Activated CD4-positive, CD25-positive, alpha-beta regulatory T cell treated with anti-CD3 and anti-CD28 coated beads, Interleukin-2, amount 50 U/mL, for 72 hours (primary cell): ENCODE data around the gene JAZF1.

ENCODE experiments used
- DNase-seq: peaks from one replicate; pipeline ENCODE4 v3.0.0; 2021

Gene JAZF1

DNA sequence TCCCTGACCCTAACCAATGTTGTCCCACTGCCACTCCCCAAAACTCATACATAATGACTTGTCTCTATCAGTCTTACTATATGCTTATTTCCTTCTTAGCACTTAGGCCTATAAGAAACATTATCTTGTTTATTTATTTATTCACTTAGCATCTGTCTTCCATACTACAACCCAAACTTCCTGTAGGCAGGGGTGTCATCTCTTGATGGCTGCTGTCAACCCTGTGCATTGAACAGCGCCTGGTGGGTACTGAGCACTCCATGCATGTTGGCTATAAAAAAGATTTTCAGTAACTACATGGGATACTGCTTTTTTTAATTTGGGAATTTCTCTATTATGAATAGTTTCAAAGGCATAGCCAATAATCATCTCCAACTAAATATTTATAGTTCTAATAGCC, 46.7 kb downstream of the JAZF1 start:
- no peak for DNase-seq

DNA sequence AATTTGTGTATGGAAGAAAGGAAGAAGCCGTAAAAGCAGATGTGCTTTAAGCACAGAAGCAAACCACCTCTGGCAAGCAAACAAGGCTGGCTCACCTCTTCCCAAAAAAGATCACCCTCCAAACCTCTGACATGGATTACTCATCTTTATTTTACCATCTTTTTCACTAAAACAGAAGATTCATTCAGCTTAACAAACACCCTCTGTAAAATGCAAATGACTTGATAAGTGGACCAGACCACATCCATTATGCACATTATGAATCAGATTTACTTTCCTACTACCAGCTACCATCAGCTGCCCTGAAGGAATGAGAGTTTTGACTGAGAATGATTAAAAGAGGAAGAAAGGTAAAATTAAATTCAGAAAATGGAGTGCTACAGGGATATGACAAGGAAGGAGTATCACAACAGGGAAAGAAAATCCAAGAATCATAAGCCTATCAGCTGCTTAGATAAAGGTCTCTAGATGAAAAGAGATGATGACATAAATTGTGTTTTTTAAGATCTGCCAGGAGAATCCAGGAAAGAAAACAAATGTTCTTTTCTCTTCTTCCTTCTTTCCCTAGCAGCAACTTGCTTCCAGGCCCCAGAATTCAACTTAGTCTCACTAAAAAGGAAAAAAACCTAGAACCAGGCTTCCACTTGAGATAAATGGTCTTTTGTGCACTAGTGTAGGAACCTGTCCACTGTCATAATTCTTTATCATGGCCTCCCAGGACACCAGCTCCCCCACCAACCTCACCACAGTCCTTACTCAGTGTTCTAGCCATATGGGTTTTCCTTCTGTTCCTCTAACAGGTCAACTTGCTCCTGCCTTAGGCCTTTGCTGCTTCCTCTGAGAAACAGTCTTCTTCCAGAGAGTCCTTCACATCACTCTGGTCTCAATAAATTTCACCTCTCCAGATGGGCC, 47.4 kb downstream of the JAZF1 start:
- DNase-seq = no peak

DNA sequence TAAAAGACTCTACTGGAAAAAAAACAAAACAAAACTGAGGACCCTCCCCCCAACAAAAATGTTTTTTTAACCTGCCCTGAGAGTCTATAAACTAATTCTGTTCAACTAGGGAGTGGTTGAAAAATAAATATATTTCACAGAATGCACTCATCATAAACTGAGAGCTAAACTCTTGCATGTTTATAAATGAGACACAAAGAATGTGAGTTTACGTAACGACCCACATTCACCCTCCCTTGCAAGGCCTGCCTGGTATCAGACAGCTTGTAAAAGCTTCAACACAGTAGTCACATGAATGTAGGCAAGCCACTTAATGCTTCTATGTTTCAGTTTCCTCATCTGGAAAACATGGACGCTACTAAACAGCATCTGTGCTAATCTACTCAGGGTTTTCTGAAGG, 50.3 kb downstream of the JAZF1 start:
- DNase-seq = no peak

DNA sequence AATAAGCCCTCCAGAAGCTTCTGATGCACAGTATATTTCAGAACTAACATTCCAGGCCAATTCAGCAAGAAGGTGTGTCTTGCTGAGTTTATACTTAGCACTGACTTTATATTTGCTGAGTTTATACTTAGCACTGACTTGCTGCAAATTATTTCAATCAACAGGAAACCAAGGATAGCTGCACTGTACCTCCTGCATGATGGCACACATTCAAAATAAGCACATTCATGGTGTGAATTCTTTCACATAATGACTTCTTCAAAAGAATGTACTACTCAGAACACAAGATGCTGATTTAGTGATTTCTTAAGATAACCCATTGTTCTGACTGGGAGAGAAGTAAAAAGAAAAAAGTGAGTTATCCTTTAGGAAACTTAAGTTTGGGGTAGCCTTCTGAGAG, 52.0 kb downstream of the JAZF1 start:
- no peak for DNase-seq

DNA sequence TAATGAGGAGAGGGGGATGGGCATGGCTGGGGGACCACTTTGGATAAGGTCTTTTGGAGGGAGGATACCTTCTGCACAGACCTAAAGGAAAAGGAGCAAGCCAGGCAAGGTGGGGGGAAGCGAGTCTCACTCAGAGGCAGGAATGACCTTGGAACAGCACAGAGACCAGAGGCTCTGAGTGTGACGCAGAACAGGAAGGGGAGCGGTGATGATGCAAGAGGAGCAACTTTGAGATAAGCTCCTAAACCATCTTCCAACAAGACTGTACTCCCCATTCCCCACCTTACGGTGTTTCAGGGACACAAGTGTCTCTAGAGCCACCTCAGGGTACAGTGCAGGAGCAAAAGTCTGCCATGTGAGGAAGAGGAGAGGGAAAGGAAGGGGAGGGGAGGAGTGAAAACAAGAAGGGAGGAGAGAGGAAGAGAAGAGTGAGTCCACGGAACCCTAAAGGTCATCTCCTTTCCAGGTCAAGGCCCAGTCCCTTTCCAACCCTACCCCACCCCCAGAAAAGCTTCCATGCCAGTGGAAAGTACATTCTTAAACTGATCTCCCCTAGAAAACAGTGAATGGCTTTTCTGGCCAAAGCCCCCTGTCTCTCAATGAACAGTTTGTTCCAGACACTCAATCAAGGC, 54.1 kb downstream of the JAZF1 start:
- no peak for DNase-seq

DNA sequence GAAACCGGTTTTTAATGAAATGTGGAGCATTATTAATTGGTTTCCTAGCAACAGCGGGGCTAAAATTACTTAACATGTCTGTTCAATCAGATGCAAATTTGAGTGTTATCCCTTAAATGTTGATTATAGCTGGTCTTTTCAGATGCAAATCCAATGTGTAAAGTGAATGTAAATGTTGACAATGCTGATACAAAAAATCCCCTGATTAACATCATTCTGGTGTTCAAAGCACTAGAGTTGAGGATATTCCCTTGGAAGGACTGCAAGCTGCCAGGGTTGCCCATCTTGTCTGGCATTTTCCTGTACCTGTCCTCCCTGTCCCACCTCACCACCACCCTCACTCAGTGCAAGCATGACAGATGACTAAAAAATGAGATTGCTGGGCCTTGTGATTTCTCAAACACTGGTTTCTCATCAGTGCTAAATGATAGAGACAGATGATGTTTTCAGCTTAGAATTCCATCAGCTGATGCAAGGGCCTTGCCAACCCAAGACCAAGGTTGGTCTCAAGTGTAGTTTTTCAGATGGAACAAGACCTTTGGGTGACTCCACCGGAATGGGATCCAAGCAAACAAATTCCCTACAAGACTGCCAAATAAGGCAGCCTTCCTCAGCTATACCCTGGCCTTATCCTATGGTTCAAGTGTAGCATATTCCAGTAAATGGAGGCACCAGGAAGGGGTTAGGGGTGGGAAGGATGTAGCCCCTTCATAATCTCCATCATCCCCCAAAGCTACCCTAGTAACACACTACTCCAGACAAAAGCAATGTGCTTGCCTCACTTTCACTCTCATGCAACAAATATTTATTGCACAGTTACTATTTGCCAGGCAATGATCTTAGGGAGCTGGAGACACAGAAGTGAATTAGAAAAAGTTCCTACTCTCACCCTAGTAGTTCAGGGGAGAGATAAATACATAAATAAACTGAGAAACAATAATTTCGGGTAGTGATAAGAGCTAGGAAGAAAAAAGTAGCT, 54.9 kb downstream of the JAZF1 start:
- no peak for DNase-seq

DNA sequence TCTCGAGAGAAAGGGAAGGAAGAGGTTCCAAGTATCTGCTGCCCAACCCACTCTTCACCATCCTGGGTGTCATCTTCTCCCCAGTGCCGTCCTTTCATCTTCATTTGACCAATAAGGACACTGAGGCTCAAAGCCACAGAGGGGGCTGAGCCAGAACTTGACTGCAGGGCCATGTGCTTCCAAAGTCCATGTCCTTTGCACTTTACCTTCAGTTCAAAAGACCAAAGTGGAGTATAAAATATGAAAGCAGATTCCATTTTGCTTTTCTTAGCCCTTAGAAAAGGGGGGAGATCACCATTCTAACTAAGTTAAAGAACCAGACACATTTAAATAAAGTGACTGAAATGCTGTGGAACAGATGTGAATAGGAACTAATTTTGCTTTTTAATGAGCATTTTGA, 56.2 kb downstream of the JAZF1 start:
- DNase-seq = no peak

DNA sequence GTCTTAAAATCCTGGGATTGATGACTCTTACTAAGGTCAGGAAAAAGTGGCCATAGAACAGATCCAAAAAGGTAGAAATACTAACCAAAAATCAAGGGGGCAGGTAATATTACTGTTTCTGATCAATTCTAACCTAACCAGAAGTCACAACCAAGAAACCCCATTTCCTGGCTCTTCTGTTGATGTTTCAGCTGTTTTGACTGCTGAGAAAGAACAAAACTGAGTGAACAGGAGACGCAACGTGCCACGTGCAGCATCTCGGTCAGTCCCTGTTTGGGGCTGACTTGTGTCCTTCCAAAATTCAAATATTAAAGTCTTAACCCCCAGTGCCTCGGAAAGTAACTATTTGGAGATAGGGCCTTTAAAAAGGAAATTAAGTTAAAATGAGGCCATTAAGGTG, 56.8 kb downstream of the JAZF1 start:
- no peak for DNase-seq

DNA sequence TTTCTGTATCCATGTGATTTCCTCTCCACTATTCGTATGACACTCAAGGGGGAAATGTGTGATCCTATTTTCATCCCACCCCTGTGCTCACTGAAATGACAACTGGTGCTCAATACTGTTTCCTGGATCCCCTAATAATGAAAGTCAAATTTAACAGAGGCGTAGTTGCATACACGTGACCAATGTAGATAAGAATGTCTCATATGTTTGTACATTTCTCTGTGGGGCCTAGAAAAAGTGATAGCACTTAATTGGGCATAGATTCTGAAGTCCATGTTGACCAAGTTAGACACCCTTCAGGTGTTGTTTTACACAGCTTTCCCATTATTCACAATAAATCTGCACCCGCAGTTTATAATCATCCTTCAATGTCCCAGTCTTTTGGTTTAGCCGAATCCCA, 59.1 kb downstream of the JAZF1 start:
- no peak for DNase-seq

DNA sequence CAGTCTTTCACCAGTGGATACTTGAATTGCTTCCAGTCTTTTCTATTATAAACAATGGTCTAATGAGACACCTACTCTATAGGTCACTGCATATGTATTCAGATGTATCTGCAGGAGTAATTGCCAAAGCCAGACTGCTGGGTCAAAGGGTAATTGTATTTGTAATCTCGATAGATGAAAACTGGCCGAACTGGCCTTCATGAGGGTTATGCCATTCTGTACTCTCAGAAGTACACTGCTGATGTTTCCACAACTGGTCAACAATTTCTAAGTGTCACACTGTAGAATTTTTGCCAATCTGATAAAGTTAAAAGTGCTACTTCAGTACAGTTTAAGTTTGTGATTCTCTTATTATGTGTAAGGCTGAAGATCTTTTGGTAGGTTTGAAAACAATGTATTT, 64.6 kb downstream of the JAZF1 start:
- DNase-seq = no peak

DNA sequence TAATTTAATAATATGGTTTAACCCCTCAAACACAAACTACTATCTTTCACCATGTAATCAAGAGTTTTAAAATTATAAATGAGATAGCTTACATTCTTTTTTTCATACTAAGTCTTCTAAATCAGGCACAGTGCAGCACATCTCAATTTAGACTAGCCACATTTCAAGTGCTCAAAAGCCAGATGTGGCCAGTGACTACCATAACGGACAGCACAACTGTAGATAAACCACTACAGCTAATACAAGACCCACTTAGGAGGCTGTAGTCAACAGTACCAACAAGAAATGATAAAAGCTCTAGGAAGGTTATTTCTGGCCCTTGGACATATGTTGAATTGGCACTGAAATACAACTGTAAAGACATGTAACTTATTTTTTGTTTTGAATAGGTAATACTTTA, 65.3 kb downstream of the JAZF1 start:
- DNase-seq = no peak

DNA sequence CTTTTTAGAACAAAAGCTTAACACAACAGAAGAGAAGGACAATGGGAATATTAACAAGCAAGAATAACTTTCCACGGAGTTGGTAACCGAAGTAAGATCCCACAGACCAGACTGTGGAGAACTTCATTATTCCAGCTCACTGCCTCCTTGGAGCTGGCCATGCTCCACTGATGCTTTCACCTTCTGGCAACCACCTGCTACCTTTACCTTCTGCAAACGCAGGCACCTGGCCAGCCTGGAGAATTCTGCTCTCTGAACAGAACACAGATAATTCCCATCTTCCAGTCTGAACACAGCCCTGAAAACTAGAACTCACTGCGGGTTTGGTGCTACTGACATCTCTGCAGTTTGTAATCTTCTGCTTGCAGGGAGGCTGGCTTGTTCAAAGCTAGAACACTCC, 66.5 kb downstream of the JAZF1 start:
- no peak for DNase-seq

DNA sequence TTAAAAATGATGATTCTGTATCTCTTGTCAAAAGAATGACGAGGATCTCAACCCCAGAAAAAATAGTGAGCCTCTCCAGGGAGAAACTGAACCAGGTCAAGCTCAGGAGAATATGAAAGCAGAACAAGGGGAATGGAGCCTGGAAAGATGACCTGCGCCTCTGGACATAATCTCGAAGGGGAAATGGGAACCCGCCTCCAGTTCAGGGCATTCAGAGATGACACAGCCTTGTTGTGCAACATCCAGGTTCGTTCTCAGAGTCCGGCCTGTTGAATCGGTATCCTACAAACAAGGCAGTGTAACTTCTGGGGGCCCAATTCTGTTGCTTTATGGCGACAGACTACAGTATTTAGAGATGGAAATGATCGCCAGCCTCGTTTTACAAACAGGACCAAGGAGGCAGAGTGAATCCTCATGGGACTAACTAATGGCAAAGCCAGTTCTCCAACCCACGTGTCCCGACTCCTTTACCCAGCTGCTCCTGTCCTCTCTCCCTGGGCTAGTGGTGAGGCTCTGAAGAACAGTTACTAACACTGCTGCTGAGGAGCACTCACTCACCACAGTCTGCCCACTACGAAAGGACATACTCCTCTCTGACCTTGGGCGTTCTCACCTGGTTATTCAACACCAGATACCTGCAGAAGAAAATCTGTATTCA, 67.6 kb downstream of the JAZF1 start:
- no peak for DNase-seq

DNA sequence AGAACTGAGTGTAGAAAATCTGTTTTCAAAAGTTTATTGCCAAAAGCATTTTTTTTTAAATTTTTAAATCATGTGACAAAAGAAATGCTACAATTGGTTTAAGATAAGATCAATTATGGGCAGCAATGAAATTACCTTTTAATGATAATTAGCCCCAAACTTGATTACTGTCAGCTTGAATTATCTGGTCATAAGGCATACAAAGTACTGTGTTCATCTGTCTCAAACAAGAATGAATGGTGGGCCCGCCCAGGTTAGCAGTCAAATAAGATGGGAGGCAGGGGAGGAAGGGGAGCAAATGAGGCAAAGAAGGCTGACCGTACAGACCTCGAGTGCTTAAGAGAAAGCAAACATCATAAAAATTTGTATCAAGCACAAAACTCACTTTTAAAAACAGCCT, 68.1 kb downstream of the JAZF1 start:
- no peak for DNase-seq

DNA sequence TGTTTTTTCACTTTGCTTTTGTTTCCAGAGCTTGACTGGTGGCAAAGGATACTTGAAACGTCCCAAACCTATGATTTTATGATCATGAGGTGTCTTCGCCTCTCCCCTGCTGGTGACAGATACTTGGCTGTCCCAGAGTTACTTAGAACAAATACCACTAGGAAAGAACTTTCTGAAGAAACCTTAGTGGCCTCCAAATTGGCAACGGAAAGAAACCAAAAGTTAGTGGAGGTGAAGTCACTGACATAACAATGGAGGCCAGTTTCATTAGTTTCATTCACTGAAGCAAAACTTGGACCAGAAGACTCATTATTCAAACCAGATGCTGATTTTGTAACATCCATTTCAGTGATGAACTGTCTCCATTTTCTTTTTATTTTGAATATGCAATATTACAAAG, 68.6 kb downstream of the JAZF1 start:
- no peak for DNase-seq

DNA sequence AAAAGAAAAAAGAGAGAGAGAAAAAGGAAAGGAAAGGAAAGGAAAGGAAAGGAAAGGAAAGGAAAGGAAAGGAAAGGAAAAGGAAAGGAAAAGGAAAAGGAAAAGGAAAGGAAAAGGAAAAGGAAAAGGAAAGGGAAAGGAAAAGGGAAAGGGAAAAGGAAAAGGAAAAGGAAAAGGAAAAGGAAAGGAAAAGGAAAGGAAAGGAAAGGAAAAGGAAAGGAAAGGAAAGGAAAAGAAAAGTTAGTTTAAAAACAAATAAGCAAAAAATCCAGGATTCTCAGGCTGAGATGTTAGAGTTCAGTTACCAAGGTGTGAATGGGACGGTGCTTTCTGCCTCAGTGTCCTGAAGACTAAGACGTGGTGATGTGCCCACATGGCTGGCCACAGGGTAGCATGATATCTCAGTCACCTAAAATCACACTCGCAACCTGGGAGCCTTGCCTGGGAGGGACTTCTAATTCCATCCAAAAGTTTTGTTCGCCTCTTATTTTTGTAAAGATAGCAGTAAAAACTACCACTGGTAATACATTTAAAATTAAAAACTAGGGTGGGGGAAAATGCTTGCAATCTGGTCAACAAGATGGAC, 70.1 kb downstream of the JAZF1 start:
- no peak for DNase-seq

DNA sequence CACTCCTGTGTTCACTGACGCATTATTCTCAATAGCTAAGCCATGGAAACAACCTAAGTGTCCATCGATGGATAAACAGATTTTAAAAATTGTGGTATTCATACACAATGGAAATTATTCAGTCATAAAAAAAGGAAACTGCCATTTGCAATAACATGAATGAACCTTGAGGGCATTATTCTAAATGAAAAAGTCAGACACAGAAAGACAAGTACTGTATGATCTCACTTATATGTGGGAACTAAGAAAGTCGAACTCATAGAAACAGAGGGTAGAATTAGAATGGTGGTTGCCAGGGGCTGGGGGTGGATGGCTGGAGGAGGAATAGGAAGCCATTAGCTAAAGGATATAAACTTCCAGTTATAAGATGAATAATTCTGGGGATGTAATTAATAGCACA, 71.8 kb downstream of the JAZF1 start:
- DNase-seq = no peak

DNA sequence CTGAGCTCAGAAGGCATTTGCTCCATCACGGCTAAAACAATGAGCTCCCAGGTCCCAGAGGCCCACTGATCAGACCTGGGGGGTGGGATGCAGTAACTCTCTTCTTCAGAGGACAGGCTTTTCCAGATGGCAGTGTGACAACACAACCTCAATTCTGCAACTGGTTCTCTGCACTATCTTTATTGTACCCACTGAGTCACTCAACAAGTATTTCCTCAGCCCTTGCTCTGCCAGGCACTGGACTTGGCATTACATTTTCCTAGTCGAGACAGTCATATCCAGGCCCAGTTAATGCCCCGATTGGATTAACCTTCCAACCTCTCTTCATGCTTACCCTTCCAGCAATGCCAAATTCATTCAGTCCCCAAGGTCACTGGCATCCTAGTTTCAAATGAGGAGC, 72.6 kb downstream of the JAZF1 start:
- DNase-seq = no peak

DNA sequence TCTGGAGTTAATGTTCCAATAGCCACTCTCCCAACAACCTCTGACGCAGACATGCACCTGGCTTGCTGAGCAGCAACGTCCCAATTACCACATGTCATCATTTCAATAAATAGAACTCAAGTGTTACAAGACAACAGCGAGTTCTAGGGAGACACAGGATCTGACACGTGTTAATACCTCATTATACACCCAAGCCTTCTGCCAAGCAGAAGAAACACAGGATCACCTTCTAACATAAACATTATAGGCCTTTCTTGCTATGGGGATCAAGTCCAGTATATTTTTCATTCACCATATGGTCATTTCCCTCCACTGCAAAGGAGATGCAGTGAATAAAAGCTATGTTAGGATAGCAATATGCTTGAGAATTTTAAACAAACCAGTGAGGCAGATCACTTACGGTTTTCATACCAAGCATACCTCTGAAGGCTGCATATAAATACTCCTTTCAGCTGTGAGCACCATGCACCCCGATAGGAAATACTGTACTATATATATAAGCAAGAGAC, 74.2 kb downstream of the JAZF1 start:
- no peak for DNase-seq

DNA sequence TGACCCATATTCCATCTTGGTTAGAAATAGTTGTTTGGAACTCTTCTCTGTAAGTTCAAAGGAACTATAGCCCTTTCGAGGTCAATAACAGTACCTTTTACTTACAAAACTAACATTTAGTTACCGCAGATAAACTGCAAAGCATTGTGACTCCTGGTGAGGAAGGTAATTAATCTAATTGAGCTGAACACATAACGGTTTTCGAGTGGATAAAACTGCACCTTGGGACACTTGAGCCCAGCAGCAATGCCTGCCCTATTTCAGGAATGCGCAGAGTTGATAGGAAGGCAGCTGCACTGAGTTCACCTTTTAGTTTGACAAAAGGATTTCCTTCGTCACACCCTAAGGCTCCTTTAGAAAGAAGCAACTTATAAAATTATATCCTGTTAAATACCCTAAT, 75.4 kb downstream of the JAZF1 start:
- no peak for DNase-seq

DNA sequence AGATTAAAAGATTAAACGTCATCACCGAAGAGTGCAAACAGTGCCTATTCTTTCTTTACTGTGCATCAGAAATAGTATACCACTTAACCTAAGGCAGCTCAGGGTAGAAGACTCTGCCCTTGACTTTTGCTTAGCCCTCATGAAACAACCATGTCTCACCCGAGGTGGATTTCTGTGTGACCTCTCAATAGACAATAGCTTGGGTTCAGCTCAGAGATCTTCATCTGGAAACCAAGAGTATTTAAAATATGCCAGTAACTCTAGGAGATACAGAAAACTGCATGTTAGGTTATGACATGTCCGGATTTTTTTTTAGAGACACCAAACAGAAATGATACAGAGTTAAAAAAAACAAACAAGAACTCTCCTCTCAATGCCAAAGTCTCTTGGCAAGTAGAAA, 75.8 kb downstream of the JAZF1 start:
- DNase-seq = no peak

DNA sequence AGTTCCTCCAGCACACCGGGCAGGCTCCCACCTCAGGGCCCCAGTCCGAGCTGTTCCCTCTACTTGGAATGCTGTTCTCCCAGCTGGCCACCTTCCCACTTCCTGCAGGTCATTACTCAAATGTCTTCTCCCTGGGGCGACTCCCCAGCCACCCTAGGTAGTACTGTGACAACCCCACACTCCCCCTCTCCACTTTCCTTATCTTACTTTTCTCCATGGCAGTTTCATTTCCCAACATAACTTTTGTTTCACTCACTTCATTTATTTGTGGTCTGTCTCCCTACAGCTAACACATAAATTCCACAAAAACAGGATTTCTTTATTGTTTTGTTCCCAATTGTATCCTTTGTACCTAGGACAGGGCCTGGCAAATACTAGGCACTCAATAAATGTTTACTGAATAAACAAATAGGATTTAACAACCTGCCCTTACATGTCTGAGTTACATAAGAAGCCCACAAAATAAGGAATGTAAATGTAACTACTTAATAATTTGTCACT, 76.5 kb downstream of the JAZF1 start:
- no peak for DNase-seq
